SK-N-SH treated with all-trans-retinoic acid at 6 μM for 48 hours (cell line): Measurements from ENCODE around the gene ZFYVE21.

Experiments
- ATAC-seq: fragments of 200-7000 bp; cut with Tn5 transposase; 3 replicates; pipeline ENCODE4 v1.9.1; 2020; ENCODE audit warnings: mild to moderate bottlenecking, moderate library complexity
- ARNTL ChIP-seq: fragments of 450-650 bp; formaldehyde crosslinking; IDR thresholded peaks from 2 replicates; pipeline ENCODE4 v1.5.0; 2020; ENCODE audit warnings: low read depth, mild to moderate bottlenecking, moderate library complexity, borderline replicate concordance
- BACH2 ChIP-seq: fragments of 250-450 bp; sonication (Bioruptor Pico); IDR thresholded peaks from 2 replicates; pipeline ENCODE4 v1.9.0; 2021; ENCODE audit warnings: mild to moderate bottlenecking, borderline replicate concordance
- CSDC2 ChIP-seq: fragments of 250-450 bp; sonication (Bioruptor Pico); IDR thresholded peaks from 2 replicates; pipeline ENCODE4 v1.5.0; 2020; ENCODE audit warnings: mild to moderate bottlenecking, moderate library complexity
- CSRNP3 ChIP-seq: fragments of 250-450 bp; sonication (Bioruptor Pico); IDR thresholded peaks from 2 replicates; pipeline ENCODE4 v1.5.1; 2021; ENCODE audit warnings: mild to moderate bottlenecking, moderate library complexity
- ESRRG ChIP-seq: fragments of 250-450 bp; sonication (Bioruptor Pico); IDR thresholded peaks from 2 replicates; pipeline ENCODE4 v1.6.1; 2021; ENCODE audit warnings: mild to moderate bottlenecking
- ISL1 ChIP-seq: fragments of 250-450 bp; sonication (Bioruptor Pico); IDR thresholded peaks from 2 replicates; pipeline ENCODE4 v2.1.2; 2022; ENCODE audit warnings: mild to moderate bottlenecking, moderate library complexity
- OSR1 ChIP-seq: fragments of 250-450 bp; sonication (Bioruptor Pico); IDR thresholded peaks from 2 replicates; pipeline ENCODE4 v1.8.0; 2022; ENCODE audit warnings: moderate library complexity, mild to moderate bottlenecking, inconsistent platforms
- PATZ1 ChIP-seq: fragments of 250-450 bp; sonication (Bioruptor Pico); IDR thresholded peaks from 2 replicates; pipeline ENCODE4 v1.8.0; 2020; ENCODE audit warnings: mild to moderate bottlenecking, moderate library complexity, borderline replicate concordance
- PPARA ChIP-seq: fragments of 250-450 bp; sonication (Bioruptor Pico); IDR thresholded peaks from 2 replicates; pipeline ENCODE4 v1.5.0; 2020; ENCODE audit warnings: mild to moderate bottlenecking, borderline replicate concordance
- RARB ChIP-seq: fragments of 250-450 bp; sonication (Bioruptor Pico); IDR thresholded peaks from 2 replicates; pipeline ENCODE4 v1.8.0; 2021; ENCODE audit warnings: mild to moderate bottlenecking, moderate library complexity
- TCF4 ChIP-seq: fragments of 250-450 bp; sonication (Bioruptor Pico); IDR thresholded peaks from 2 replicates; pipeline ENCODE4 v1.8.0; 2021; ENCODE audit warnings: mild to moderate bottlenecking, moderate library complexity, borderline replicate concordance
- TOX ChIP-seq: fragments of 250-450 bp; sonication (Bioruptor Pico); IDR thresholded peaks from 2 replicates; pipeline ENCODE4 v1.8.0; 2021; ENCODE audit warnings: mild to moderate bottlenecking, moderate library complexity, borderline replicate concordance
- TSHZ2 ChIP-seq: fragments of 250-450 bp; sonication (Bioruptor Pico); IDR thresholded peaks from 2 replicates; pipeline ENCODE4 v1.5.0; 2020; ENCODE audit warnings: mild to moderate bottlenecking, moderate library complexity
- ZC3H10 ChIP-seq: fragments of 250-450 bp; sonication (Bioruptor Pico); IDR thresholded peaks from 2 replicates; pipeline ENCODE4 v1.5.1; 2021; ENCODE audit warnings: mild to moderate bottlenecking, moderate library complexity
- ZFP3 ChIP-seq: fragments of 250-450 bp; sonication (Bioruptor Pico); IDR thresholded peaks from 2 replicates; pipeline ENCODE4 v1.5.0; 2020; ENCODE audit warnings: mild to moderate bottlenecking, moderate library complexity
- ZFP30 ChIP-seq: fragments of 450-650 bp; formaldehyde crosslinking; IDR thresholded peaks from 2 replicates; pipeline ENCODE4 v1.5.0; 2022; ENCODE audit warnings: mild to moderate bottlenecking, moderate library complexity
- ZNF565 ChIP-seq: fragments of 450-650 bp; formaldehyde crosslinking; conservative IDR thresholded peaks from 2 replicates; pipeline ENCODE4 v1.5.0; 2020; ENCODE audit warnings: low read depth, mild to moderate bottlenecking, moderate library complexity
- ZNF8 ChIP-seq: fragments of 450-650 bp; formaldehyde crosslinking; IDR thresholded peaks from 2 replicates; pipeline ENCODE4 v1.5.0; 2020; ENCODE audit warnings: mild to moderate bottlenecking, moderate library complexity
- TF ChIP-seq, protein P1 (sequence below): fragments of 250-450 bp; sonication (Bioruptor Pico); IDR thresholded peaks from 2 replicates; pipeline ENCODE4 v1.5.1; 2020; ENCODE audit warnings: low read depth, mild to moderate bottlenecking, moderate library complexity
- TF ChIP-seq, protein P2 (sequence below): fragments of 250-450 bp; sonication (Bioruptor Pico); IDR thresholded peaks from 2 replicates; pipeline ENCODE4 v1.8.0; 2021; ENCODE audit warnings: low read depth, mild to moderate bottlenecking, moderate library complexity, borderline replicate concordance

Gene ZFYVE21

DNA sequence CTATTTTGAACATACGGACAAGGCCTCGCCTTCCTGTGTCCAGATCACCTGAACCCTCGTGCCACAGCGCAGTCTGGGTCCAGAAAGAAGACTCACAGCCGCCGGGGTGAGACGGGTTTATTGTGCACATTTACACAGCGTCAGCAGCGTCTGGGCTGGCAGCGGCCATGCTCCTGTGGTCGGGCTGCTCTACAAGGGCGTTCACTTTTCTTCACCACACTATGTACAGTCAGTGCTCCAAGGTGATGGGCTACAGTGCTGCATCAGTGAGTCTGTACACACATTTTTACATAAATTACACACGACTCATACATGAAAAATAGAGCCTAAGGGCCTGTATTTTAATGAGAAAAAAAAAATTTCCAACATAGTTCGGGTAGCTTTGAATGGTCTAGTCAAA is 18.0 kb downstream of the ZFYVE21 start:
- TF ChIP-seq, protein P1, sequence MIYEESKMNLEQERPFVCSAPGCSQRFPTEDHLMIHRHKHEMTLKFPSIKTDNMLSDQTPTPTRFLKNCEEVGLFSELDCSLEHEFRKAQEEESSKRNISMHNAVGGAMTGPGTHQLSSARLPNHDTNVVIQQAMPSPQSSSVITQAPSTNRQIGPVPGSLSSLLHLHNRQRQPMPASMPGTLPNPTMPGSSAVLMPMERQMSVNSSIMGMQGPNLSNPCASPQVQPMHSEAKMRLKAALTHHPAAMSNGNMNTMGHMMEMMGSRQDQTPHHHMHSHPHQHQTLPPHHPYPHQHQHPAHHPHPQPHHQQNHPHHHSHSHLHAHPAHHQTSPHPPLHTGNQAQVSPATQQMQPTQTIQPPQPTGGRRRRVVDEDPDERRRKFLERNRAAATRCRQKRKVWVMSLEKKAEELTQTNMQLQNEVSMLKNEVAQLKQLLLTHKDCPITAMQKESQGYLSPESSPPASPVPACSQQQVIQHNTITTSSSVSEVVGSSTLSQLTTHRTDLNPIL = no peak
- TF ChIP-seq CSRNP3 (CRISPR knock-in tag) = no peak
- TF ChIP-seq TOX (CRISPR knock-in tag) = no peak
- no peak for TF ChIP-seq OSR1
- TF ChIP-seq PPARA (CRISPR knock-in tag) = no peak
- no peak for TF ChIP-seq CSDC2 (CRISPR knock-in tag)
- no peak for TF ChIP-seq ZNF8 (CRISPR knock-in tag)
- no peak for TF ChIP-seq ISL1
- TF ChIP-seq, protein P2, sequence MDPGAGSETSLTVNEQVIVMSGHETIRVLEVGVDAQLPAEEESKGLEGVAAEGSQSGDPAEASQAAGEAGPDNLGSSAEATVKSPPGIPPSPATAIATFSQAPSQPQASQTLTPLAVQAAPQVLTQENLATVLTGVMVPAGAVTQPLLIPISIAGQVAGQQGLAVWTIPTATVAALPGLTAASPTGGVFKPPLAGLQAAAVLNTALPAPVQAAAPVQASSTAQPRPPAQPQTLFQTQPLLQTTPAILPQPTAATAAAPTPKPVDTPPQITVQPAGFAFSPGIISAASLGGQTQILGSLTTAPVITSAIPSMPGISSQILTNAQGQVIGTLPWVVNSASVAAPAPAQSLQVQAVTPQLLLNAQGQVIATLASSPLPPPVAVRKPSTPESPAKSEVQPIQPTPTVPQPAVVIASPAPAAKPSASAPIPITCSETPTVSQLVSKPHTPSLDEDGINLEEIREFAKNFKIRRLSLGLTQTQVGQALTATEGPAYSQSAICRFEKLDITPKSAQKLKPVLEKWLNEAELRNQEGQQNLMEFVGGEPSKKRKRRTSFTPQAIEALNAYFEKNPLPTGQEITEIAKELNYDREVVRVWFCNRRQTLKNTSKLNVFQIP (CRISPR knock-in tag) = no peak
- no peak for TF ChIP-seq PATZ1 (CRISPR knock-in tag)
- no peak for TF ChIP-seq BACH2 (CRISPR knock-in tag)
- TF ChIP-seq ZC3H10 = no peak
- TF ChIP-seq ARNTL = no peak
- no peak for TF ChIP-seq TSHZ2 (CRISPR knock-in tag)
- no peak for TF ChIP-seq RARB (CRISPR knock-in tag)
- no peak for TF ChIP-seq ZFP30
- ATAC-seq = no peak

- TF ChIP-seq TOX (CRISPR knock-in tag) (no peak), TCF4 (CRISPR knock-in tag) (no peak), ZFP3 (CRISPR knock-in tag) (no peak), CSDC2 (CRISPR knock-in tag) (no peak), TSHZ2 (CRISPR knock-in tag) (no peak), ZNF565 (no peak), ARNTL (no peak), ZFP30 (no peak), RARB (CRISPR knock-in tag) (no peak), ZC3H10 (no peak), BACH2 (CRISPR knock-in tag) (no peak), OSR1 (no peak), ESRRG (CRISPR knock-in tag) (no peak), CSRNP3 (CRISPR knock-in tag) (no peak)
- TF ChIP-seq, protein P2 (CRISPR knock-in tag) = no peak
- TF ChIP-seq, protein P1 = no peak
- ATAC-seq = no peak
Observed at GRCh38 chr14:103734081-103734888, 18.7 kb downstream of the ZFYVE21 start.
